NOMO-1 treated with DMSO at 0.1 percent for 48 hours (cell line): Measurements from ENCODE around the gene ZMIZ1.

Source experiments
- DNase-seq: peaks from one replicate; lab custom pipeline; 2025; ENCODE audit not compliant: unreplicated experiment; lab: John Stamatoyannopoulos, UW

The ZMIZ1 gene

GRCh38 chr10:79096514-79096913 is 27.7 kb downstream of the ZMIZ1 start:
- no peak for DNase-seq

GRCh38 chr10:79097021-79097872 is 28.5 kb downstream of the ZMIZ1 start:
- no peak for DNase-seq

GRCh38 chr10:79098061-79098460 is 29.3 kb downstream of the ZMIZ1 start:
- no peak for DNase-seq

- no peak for DNase-seq
Observed at GRCh38 chr10:79098596-79099015, 29.8 kb downstream of the ZMIZ1 start.

- DNase-seq: no peak
Observed at GRCh38 chr10:79099898-79100448, 31.2 kb downstream of the ZMIZ1 start.

GRCh38 chr10:79100771-79101170 is 32.0 kb downstream of the ZMIZ1 start:
- no peak for DNase-seq

- DNase-seq: no peak
Observed at GRCh38 chr10:79101560-79102497, 33.1 kb downstream of the ZMIZ1 start.

- DNase-seq: no peak
Observed at GRCh38 chr10:79102498-79102874, 33.7 kb downstream of the ZMIZ1 start.

GRCh38 chr10:79103129-79103528 is 34.4 kb downstream of the ZMIZ1 start:
- DNase-seq: no peak

- no peak for DNase-seq
Observed at GRCh38 chr10:79103585-79103984, 34.8 kb downstream of the ZMIZ1 start.

- no peak for DNase-seq
Observed at GRCh38 chr10:79105150-79105739, 36.5 kb downstream of the ZMIZ1 start.

- DNase-seq: no peak
Observed at GRCh38 chr10:79105818-79106217, 37.1 kb downstream of the ZMIZ1 start.

GRCh38 chr10:79106256-79107050 is 37.7 kb downstream of the ZMIZ1 start:
- DNase-seq: no peak

GRCh38 chr10:79107736-79108264 is 39.0 kb downstream of the ZMIZ1 start:
- no peak for DNase-seq

- DNase-seq: no peak
Observed at GRCh38 chr10:79108728-79109127, 40.0 kb downstream of the ZMIZ1 start.

- DNase-seq: no peak
Observed at GRCh38 chr10:79111427-79111826, 42.7 kb downstream of the ZMIZ1 start.

GRCh38 chr10:79111846-79112614 is 43.3 kb downstream of the ZMIZ1 start:
- DNase-seq: no peak

- DNase-seq: no peak
Observed at GRCh38 chr10:79112881-79113431, 44.2 kb downstream of the ZMIZ1 start.

- DNase-seq: no peak
Observed at GRCh38 chr10:79113827-79114226, 45.1 kb downstream of the ZMIZ1 start.
